Upper lobe of right lung (tissue), 1 donor: Measurements from ENCODE around the gene ACER2. TPM values are rescaled to one million over a fixed set of nuclear protein-coding genes. Genes with fewer than 3 reads are reported as not detected.
"Not testable (repeated sequence)": the region's sequence is repeated elsewhere in the genome, so short reads cannot be mapped to it uniquely, and the experiment has no call there.

Source experiments
- ATAC-seq: fragments of 200-7000 bp; cut with Tn5 transposase; one replicate; pipeline ENCODE4 v1.9.1; 2020; ENCODE audit warnings: mild to moderate bottlenecking, moderate library complexity
- DNase-seq: peaks from one replicate; pipeline ENCODE4 v3.0.0-alpha.2; 2020
- H3K27ac ChIP-seq: fragments of 200-600 bp; one replicate; pipeline ENCODE4 v1.8.0; 2022
- H3K27me3 ChIP-seq: fragments of 200-600 bp; one replicate; pipeline ENCODE4 v1.8.0; 2022; ENCODE audit warnings: mild to moderate bottlenecking
- H3K36me3 ChIP-seq: fragments of 200-600 bp; one replicate; pipeline ENCODE4 v1.8.0; 2022
- H3K4me1 ChIP-seq: fragments of 200-600 bp; one replicate; pipeline ENCODE4 v1.8.0; 2022
- H3K4me3 ChIP-seq: fragments of 200-600 bp; one replicate; pipeline ENCODE4 v1.8.0; 2022; ENCODE audit warnings: mild to moderate bottlenecking
- H3K9me3 ChIP-seq: fragments of 200-600 bp; one replicate; pipeline ENCODE4 v1.8.0; 2022
- CTCF ChIP-seq: fragments of 200-600 bp; IDR thresholded peaks from one replicate; pipeline ENCODE4 v1.8.0; 2022; ENCODE audit warnings: antibody characterized with exemption
- intact Hi-C: fragments of 100-400 bp; cut with DNase I; formaldehyde crosslinking; loops from one replicate; pipeline ENCODE4 v1.11.0; 2022
- total RNA-seq: library from RNA; stranded (reverse); fragmentation: NEBNext Ultra II Directional; extraction: Animal tissue kit (Norgen Biotek cat#: 25700); gene quantifications from one replicate; pipeline ENCODE4 v1.2.1, GENCODE V29; 2021
- donor health status: DM: no; HTN: yes; CAD: no; lungs with severe emphysema.

ACER2 gene
- total RNA-seq, 1 donor from 2014 or later = 5.5 TPM

- no peak overlapping the region for H3K27ac ChIP-seq
- DNase-seq = no peak
- no peaks in the 10 kb centered on the region for H3K36me3 ChIP-seq
These were observed 23.7 kb downstream of the ACER2 start for GRCh38 chr9:19432473-19432872.

GRCh38 chr9:19433729-19434128 is 24.9 kb downstream of the ACER2 start:
- H3K27ac ChIP-seq, intact Hi-C loops: not testable (repeated sequence)

More at GRCh38 chr9:19432473-19432872, 23.7 kb downstream of the ACER2 start:
- Histone ChIP-seq H3K4me1 (no peaks in the 10 kb centered on the region), H3K4me3 (no peak overlapping the region), H3K9me3 (no peaks in the 10 kb centered on the region), H3K27me3 (no peaks in the 10 kb centered on the region)
- no peak for ATAC-seq
- no peak for TF ChIP-seq CTCF
- intact Hi-C loops = no loop called here

GRCh38 chr9:19440376-19440775 is 31.6 kb downstream of the ACER2 start:
- ATAC-seq (no peak), DNase-seq (no peak)
- no peaks in the 10 kb centered on the region for H3K36me3 ChIP-seq
- no peak overlapping the region for H3K4me3 ChIP-seq
- H3K9me3 ChIP-seq = no peaks in the 10 kb centered on the region
- no peak for TF ChIP-seq CTCF
- H3K27ac ChIP-seq = no peak overlapping the region
- intact Hi-C loops = no loop called here
- no peaks in the 10 kb centered on the region for H3K27me3 ChIP-seq
- peaks cover 6% of the 10 kb centered on the region for H3K4me1 ChIP-seq

More at GRCh38 chr9:19433729-19434128, 24.9 kb downstream of the ACER2 start:
- not testable (repeated sequence) for H3K4me1 ChIP-seq, H3K36me3 ChIP-seq, H3K4me3 ChIP-seq, ATAC-seq, H3K27me3 ChIP-seq, H3K9me3 ChIP-seq, DNase-seq

GRCh38 chr9:19440823-19441580 is 32.2 kb downstream of the ACER2 start:
- TF ChIP-seq CTCF = no peak
- Histone ChIP-seq H3K9me3 (no peaks in the 10 kb centered on the region), H3K27ac (no peak overlapping the region), H3K4me1 (peaks cover 6% of the 10 kb centered on the region), H3K4me3 (no peak overlapping the region), H3K27me3 (no peaks in the 10 kb centered on the region), H3K36me3 (no peaks in the 10 kb centered on the region)
- intact Hi-C loops = no loop called here
- DNase-seq (no peak), ATAC-seq (peak; percentile 37)

GRCh38 chr9:19441730-19442129 is 32.9 kb downstream of the ACER2 start:
- no peak for ATAC-seq
- no peak overlapping the region for H3K4me3 ChIP-seq
- H3K9me3 ChIP-seq = no peaks in the 10 kb centered on the region
- intact Hi-C loops = no loop called here
- no peaks in the 10 kb centered on the region for H3K36me3 ChIP-seq
- peaks cover 6% of the 10 kb centered on the region for H3K4me1 ChIP-seq
- H3K27ac ChIP-seq = no peak overlapping the region
- DNase-seq = no peak
- no peaks in the 10 kb centered on the region for H3K27me3 ChIP-seq
- no peak for TF ChIP-seq CTCF

- Histone ChIP-seq H3K9me3 (no peaks in the 10 kb centered on the region), H3K27ac (no peak overlapping the region), H3K4me1 (peaks cover 6% of the 10 kb centered on the region), H3K4me3 (no peak overlapping the region), H3K27me3 (no peaks in the 10 kb centered on the region), H3K36me3 (no peaks in the 10 kb centered on the region)
- DNase-seq (no peak), ATAC-seq (no peak)
- TF ChIP-seq CTCF = no peak
- intact Hi-C loops = no loop called here
These were observed 33.4 kb downstream of the ACER2 start for GRCh38 chr9:19442240-19442639.
